Colon (tissue), 2 donors: ENCODE data around the gene SLC6A5.

ENCODE experiments used
- FAIRE-seq: peaks from 2 replicates; lab custom pipeline; 2012; peaks lifted over from hg19 to GRCh38; lab: Jason Lieb, UNC
- donor health status: control.
- donor health status: control.

The SLC6A5 gene

DNA sequence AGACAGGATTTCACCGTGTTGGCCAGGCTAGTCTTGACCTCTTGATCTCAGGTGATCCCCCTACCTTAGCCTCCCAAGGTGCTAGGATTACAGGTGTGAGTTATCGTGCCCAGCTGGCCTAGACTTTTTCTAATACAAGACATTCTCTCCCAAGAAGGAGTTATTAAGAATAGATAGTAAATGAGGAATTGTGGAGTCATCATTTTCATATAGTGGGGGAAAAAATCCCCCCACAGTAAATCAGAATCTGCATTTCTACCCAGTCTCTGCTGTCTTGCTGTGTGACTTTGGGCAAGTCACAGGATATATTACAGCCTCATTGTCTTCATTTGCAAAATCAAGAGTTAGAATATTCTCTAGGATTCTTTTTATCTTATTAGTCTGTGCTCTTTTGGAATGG, 21.6 kb downstream of the SLC6A5 start:
- no peak for FAIRE-seq

GRCh38 chr11:20621679-20622078, 22.3 kb downstream of the SLC6A5 start:
- no peak for FAIRE-seq

GRCh38 chr11:20623252-20623651, 23.8 kb downstream of the SLC6A5 start:
- no peak for FAIRE-seq

DNA sequence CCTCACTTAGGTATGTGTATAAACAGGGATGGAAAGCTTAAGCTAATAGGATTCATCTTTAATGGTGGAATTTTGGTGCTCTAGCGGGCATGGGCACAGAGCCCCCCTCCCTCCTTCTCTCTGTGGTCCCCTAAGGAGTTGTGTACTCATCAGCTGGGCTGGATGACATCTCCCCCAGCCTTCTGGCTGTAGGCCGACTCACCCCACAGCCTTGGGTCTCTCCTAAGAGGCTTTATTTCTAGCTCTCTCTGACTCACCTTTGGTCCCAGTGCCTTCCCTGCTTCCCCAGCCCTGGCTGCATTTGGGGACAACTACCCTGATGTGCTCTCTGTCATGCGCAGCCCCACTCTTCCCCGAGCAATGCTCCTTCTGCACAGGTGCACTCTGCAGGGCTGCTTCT, 26.9 kb downstream of the SLC6A5 start:
- FAIRE-seq, result no peak

DNA sequence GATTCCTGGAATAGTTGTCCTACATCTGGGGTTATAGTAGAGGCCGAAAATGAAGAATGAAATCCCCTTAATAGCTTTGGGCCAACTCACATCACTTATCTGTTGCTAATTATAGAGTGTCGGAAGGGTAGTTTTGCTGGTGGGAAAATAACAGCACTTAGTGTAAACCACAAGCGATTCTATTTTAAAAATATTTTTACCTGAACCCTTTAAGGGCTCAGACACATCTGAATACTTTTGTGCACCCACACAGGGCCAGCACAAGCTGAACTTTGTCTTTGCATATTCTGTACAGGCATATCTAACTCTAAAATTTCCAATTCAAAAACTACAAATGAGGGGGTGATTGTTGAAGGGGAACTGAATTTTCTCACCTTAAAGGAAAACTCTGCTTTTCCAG, 27.6 kb downstream of the SLC6A5 start:
- no peak for FAIRE-seq

DNA sequence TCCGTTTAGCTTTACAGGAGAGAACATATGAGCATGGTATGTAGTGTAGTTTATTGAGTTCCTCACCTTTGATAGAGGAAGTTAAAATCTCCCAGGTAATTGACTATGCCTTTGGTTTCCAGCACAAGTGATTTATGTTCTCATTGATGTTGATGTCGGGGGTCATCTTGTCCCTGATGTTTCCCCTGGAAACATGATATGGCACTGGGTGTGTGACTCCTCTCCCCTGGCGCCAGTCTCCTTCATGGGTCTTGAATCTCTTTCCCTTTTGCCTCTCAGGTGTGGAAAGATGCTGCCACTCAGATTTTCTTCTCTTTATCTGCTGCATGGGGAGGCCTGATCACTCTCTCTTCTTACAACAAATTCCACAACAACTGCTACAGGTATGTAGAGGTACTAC, 28.3 kb downstream of the SLC6A5 start:
- FAIRE-seq, result no peak

DNA sequence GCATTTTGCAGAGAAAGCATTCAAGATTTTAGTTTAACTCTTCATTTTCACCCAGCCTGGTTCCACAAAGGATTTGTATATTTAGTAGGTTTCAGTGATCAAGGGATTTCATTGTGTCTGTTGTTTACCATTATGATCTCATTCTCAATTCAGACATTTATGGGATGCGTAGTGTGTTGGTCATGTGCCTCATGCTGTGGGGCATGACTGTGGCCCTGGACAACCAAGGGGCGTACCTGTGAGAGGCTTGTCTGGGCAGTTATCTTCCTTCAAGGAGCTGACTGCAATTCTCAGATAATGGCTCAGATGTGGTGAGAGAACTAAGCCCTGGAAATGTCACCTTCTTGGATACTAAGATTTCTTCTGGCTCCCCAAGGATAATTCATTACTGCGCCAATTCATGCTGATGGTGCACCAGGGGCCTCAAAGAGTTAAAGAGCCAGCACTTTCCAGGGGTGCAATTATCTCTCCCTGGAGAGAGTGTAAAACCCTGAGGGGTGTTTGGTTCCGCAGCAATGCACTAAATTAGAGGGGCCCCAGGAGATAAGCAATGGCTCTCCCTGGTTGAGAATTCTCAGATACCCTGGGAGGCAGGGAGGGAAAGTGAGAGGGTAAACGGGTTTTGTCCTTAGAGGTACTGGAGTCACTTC, 32.2 kb downstream of the SLC6A5 start:
- no peak for FAIRE-seq

DNA sequence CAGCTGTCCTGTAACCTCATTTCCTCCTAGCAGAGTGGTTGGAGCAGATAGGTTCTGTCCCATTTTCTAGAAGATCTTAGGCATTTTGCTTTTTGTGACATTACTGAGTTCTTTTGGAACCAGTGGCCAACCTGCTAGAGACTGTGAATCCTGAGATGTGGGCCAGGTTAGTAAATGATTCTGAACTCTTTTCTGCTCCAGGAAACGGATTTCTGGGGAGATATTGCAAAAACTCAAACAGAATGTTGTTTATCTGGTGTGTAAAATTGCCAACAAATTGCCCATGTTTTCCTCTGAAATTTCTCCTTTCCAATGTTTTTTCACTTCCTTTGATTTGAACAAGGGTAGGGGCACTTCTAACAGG, 32.7 kb downstream of the SLC6A5 start:
- FAIRE-seq, result no peak

DNA sequence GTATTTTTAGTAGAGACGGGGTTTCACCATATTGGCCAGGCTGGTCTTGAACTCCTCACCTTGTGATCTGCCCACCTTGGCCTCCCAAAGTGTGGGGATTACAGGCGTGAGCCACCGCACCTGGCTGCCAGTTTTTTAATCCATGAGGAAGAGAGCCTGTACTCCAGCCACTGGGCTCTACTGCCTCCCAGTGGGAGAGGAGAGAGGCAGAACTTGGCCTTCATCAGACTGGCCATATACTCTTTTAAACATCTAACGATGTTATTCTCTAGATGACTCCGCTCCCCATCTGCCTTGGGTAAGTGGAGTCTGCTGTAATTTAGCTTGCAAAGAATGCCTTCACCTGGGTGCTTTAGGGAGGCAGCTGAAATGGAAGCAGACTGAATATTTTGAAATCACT, 34.6 kb downstream of the SLC6A5 start:
- no peak for FAIRE-seq

GRCh38 chr11:20634781-20635180, 35.4 kb downstream of the SLC6A5 start:
- no peak for FAIRE-seq

GRCh38 chr11:20638074-20638473, 38.7 kb downstream of the SLC6A5 start:
- FAIRE-seq, result no peak

GRCh38 chr11:20639688-20640087, 40.3 kb downstream of the SLC6A5 start:
- no peak for FAIRE-seq

DNA sequence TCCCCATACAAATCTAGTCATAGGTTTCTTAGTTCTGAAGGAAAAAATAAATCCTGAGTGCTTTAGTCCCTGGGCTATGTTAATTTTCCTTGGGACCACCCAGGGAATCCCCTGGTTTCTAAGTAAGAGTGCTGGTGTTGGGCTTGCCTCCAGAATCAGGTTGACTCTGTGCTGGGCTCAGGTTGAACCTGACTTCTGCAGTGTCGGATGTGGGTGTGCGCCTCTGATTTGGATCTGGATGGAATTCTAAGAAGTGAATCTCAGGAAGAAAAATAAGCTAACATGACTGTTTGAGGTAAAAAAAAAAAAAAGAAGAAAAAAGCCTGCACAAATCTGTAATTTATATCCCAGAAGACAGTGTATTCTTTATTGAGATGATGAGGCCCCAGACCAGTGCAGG, 41.0 kb downstream of the SLC6A5 start:
- no peak for FAIRE-seq

GRCh38 chr11:20644360-20644759, 45.0 kb downstream of the SLC6A5 start:
- FAIRE-seq, result no peak

DNA sequence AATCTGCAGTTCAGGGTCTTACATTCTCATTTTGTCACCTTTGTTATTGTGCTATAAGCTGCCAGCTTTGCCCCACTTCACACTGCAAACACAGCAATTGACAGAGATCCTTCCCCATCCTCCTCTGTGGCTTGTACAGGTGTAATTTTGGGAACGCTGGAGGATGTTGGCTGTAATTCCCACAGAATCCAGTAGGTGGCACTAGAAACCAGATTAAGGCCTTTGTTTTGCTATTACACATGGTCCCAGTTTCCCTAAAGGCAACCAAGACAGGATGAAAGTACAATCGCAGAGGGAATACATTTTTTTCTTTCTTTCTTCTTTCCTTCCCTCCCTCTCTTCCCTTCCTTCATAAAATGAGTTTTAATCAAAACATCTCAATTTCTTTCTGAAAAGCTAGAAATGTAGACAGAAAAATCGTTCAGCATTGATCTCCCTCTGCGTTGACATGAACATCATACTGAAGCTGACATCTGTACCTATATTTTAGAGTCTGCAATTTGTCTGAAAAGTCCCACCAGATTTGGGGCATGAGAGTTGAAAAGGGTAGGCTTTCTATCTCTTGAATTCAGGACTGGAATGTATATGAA, 48.7 kb downstream of the SLC6A5 start:
- FAIRE-seq, result no peak

GRCh38 chr11:20652150-20652806, 52.9 kb downstream of the SLC6A5 start:
- no peak for FAIRE-seq

DNA sequence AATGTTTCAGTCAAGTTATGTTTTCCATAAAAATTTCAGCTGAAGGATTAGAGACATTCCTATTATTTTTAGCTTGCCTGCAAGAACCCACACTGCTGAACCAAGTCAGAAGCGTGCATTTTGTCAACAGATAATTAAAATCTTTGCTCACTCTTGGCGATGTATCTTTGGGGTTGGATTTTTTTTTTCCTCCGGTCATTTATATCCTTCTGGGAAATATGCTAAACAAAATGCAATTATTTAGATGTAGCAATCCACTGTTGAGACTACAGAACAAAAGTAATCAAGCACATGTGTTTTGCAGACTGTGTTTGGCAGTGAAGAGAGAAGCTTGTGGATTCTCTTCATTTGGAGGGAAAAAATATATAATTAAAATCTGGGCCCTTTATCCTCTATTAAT, 54.6 kb downstream of the SLC6A5 start:
- FAIRE-seq, result no peak

- no peak for FAIRE-seq
Observed at GRCh38 chr11:20656901-20657300, 57.5 kb downstream of the SLC6A5 start.

DNA sequence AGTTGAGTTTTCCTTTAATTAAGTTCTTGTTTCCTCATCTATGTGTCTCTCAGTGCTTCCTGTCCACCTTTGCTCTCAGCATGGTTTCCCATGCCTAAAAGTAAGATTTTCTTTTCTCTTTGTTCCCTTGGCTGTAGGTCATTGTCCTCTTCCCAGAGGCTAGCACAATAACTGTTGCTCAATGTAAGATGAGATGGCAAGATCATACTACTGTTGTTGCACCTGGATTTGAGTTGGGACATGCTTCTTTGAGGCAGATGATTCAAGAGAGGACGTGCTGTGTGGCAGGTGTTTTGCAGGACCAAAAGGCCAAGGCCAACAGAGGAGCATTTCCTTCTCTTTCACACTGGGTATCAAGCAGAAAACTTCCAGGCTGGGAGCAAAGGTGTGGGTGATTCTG, 58.7 kb downstream of the SLC6A5 start:
- no peak for FAIRE-seq

- FAIRE-seq, result no peak
Observed at GRCh38 chr11:20661445-20661844, 62.0 kb downstream of the SLC6A5 start.

GRCh38 chr11:20661850-20662249, 62.4 kb downstream of the SLC6A5 start:
- no peak for FAIRE-seq

DNA sequence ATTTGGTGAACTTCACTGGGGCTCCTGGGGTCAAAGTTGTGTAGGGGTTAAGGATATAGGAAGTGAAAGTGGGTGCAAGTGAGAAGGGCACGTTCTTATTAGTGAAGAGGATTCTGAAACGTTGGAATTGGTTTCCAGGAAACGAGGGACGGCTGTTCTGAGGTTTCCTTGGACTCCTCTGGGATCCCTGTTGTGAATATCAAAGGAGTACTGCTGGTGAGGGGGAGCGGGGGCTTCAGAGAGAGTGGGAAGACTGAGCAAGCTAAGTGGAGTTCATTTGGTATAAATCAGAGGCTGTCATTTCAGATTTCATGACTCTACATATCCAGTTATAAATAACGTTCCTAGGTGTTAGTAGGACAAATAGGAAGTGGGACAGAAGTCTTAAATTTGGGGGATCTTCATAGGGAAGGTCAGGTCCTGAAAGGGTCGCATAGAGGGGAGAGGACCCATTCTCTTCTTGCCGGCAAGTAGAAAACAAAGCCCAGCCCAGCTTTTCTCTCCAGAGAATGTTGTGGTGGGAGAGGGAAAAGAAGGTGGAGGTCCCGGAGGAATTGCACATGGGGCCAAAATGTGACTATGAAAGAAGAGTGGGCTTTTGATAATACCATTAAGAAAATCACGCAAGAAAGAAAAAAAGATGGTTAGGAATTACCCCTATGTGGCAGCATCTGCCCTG, 68.9 kb downstream of the SLC6A5 start:
- no peak for FAIRE-seq
